Measurements from ENCODE around the gene VWA5B1. TPM values are rescaled to one million over a fixed set of nuclear protein-coding genes. Genes with fewer than 3 reads are reported as not detected.
A peak's percentile ranks its signal among the peaks of the same experiment; 100 is the strongest.

The VWA5B1 gene
- total and polyA plus RNA-seq, 2 of the 8 experiments (the other 6 are each of a cell fraction or from before 2014, with no cell fraction given), result 0.54 to 2.3 TPM

- Histone ChIP-seq H3K18ac (ENCODE audit: extremely low read depth, low read length) (no peak overlapping the region), H3K27ac (ENCODE audit: low read depth, low read length) (no peak overlapping the region), H2BK120ac (replicated peaks; ENCODE audit: low read depth, low read length) (no peak overlapping the region), H3K79me1 (ENCODE audit: low read depth, low read length) (no peaks in the 10 kb centered on the region), H2BK5ac (ENCODE audit: low read depth, low read length) (no peak overlapping the region), H2AK5ac (ENCODE audit: low read depth, low read length) (no peak overlapping the region), H3K79me2 (ENCODE audit: control insufficient read depth in 1 of 2, insufficient read depth in 2 of 2, low read length in 2 of 2) (no peaks in the 10 kb centered on the region), H4K8ac (ENCODE audit: extremely low read depth, insufficient read depth, low read length) (no peak overlapping the region), H3K9me3 (ENCODE audit: insufficient read depth in 2 of 2, low read depth in 1 of 2, low read length in 1 of 2) (no peaks in the 10 kb centered on the region), H3K14ac (ENCODE audit: insufficient read length) (no peak overlapping the region), H3K4me3 (ENCODE audit: extremely low read depth in 1 of 4, insufficient read depth in 2 of 4, low read depth in 3 of 4, low read length in 4 of 4) (no peak overlapping the region), H4K5ac (ENCODE audit: insufficient read length, low read depth, low read length) (no peak overlapping the region), H3K4me2 (ENCODE audit: insufficient read depth in 1 of 2, low read depth in 2 of 2, low read length in 2 of 2) (no peak overlapping the region), H3K9ac (replicated peaks in 1 of 4; ENCODE audit: extremely low read depth in 1 of 4, low read depth in 3 of 4, low read length in 3 of 4) (no peak overlapping the region), H4K91ac (replicated peaks; ENCODE audit: insufficient read length, low read length) (no peak overlapping the region), H3K56ac (replicated peaks; ENCODE audit: insufficient read length, low read depth, low read length) (no peak overlapping the region), H3K4me1 (replicated peaks in 1 of 4; ENCODE audit: control insufficient read depth in 3 of 4, insufficient read depth in 4 of 4, low read length in 3 of 4) (peaks cover 2 to 5% (median 3%) of the 10 kb centered on the region in 4 experiments; a peak in 3 of 7 replicates), H3K27me3 (replicated peaks in 1 of 4; ENCODE audit: control insufficient read depth in 3 of 4, extremely low read depth in 1 of 4, insufficient read depth in 3 of 4, low read length in 3 of 4) (no peaks in the 10 kb centered on the region; a peak in 2 of 7 replicates), H2BK15ac (ENCODE audit: low read length) (no peak overlapping the region), H3K36me3 (ENCODE audit: control insufficient read depth in 2 of 4, insufficient read depth in 4 of 4, low read length in 3 of 4) (no peaks in the 10 kb centered on the region), H2BK12ac (ENCODE audit: low read depth, low read length) (0 out of 2 replicates have a peak overlapping the region, but pooled peaks have one; percentile 0), H2AFZ (ENCODE audit: low read length) (no peak overlapping the region), H4K20me1 (replicated peaks in 1 of 2; ENCODE audit: control insufficient read depth in 1 of 2, insufficient read depth in 2 of 2, low read length in 2 of 2) (peaks cover 0 to 2% of the 10 kb centered on the region in 2 experiments), H3K23ac (ENCODE audit: insufficient read length) (no peak overlapping the region), H3K4ac (replicated peaks; ENCODE audit: insufficient read length, low read depth, low read length) (no peak overlapping the region), H2BK20ac (ENCODE audit: low read length) (no peak overlapping the region), H3K23me2 (ENCODE audit: low read depth, low read length) (peaks cover 6% of the 10 kb centered on the region; the same call in 1 of the 2 replicates)
- ChIA-PET POLR2A (ENCODE audit: partially characterized antibody) (no interaction called here), CTCF (ENCODE audit: partially characterized antibody) (interaction anchor here (1.6 to 3.4 kb wide), 6 partner anchors 10 to 146 kb away, joined by 3 to 18 read pairs (median 6); no protein-coding TSS in a partner anchor)
- WGBS, 2 experiments (ENCODE audit: extremely low coverage in 1 of 2, insufficient coverage in 1 of 2, insufficient read length in 1 of 2, insufficient replicate concordance in 2 of 2, low coverage in 1 of 2, low lambda C conversion rate in 2 of 2, missing lambda C conversion rate in 1 of 2), result 96% methylated on average over 11 of the region's 13 CpGs; no CpG with 5 or more reads in 1 of the 2 experiments
- FAIRE-seq (no peak), DNase-seq (ENCODE audit: low read depth in 1 of 2, low spot score in 2 of 2) (no peak)
- TF ChIP-seq CBX5 (IDR thresholded peaks at IDR 0.05; ENCODE audit: low read depth, low read length), result no peak
- TF ChIP-seq EZH2 (IDR thresholded peaks at IDR 0.05; ENCODE audit: low read depth, low read length, severe bottlenecking), result no peak
- no peak for TF ChIP-seq RXRA (IDR thresholded peaks at IDR 0.05; ENCODE audit: insufficient read depth, low read depth, low read length)
- no peak for TF ChIP-seq EGR1 (IDR thresholded peaks at IDR 0.05; ENCODE audit: borderline replicate concordance, low read depth, low read length)
- TF ChIP-seq RNF2 (IDR thresholded peaks at IDR 0.05; ENCODE audit: borderline replicate concordance, low read depth, low read length, missing control alignments, poor library complexity, severe bottlenecking), result no peak
- TF ChIP-seq, protein P1, sequence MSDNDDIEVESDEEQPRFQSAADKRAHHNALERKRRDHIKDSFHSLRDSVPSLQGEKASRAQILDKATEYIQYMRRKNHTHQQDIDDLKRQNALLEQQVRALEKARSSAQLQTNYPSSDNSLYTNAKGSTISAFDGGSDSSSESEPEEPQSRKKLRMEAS (IDR thresholded peaks at IDR 0.05), result no peak
- no peak for TF ChIP-seq PHF8 (conservative IDR thresholded peaks at IDR 0.05; ENCODE audit: low read depth, low read length)
- no peak for TF ChIP-seq KDM1A (IDR thresholded peaks at IDR 0.05; ENCODE audit: borderline replicate concordance, low read length)
- TF ChIP-seq HDAC6 (IDR thresholded peaks at IDR 0.05; ENCODE audit: low read depth, low read length), result no peak
- TF ChIP-seq, protein P2, sequence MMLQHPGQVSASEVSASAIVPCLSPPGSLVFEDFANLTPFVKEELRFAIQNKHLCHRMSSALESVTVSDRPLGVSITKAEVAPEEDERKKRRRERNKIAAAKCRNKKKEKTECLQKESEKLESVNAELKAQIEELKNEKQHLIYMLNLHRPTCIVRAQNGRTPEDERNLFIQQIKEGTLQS (IDR thresholded peaks at IDR 0.05; ENCODE audit: insufficient read depth, low read depth, low read length), result no peak
- no peak for TF ChIP-seq TEAD4 (IDR thresholded peaks at IDR 0.05; ENCODE audit: low read depth, low read length)
Observed at GRCh38 chr1:20348326-20348915, 57.7 kb downstream of the VWA5B1 start.

All from H1 (cell line).